HepG2 (cell line): Measurements from ENCODE around the gene FUT6. TPM values are rescaled to one million over a fixed set of nuclear protein-coding genes. Genes with fewer than 3 reads are reported as not detected.

ENCODE experiments used
- CBX5 ChIP-seq: sonication (generic); formaldehyde crosslinking; IDR thresholded peaks from 2 replicates; pipeline ENCODE4 v1.4.0; 2020; ENCODE audit warnings: missing genetic modification reagents, borderline replicate concordance
- DPF2 ChIP-seq: sonication (generic); formaldehyde crosslinking; IDR thresholded peaks from 2 replicates; pipeline ENCODE4 v1.4.0; 2020; ENCODE audit warnings: mild to moderate bottlenecking, low read depth, missing genetic modification reagents, borderline replicate concordance
- ERF ChIP-seq: IDR thresholded peaks from 2 replicates; pipeline ENCODE4 v1.6.1; 2018; ENCODE audit warnings: missing biosample characterization, missing genetic modification reagents
- SCMH1 ChIP-seq: sonication (generic); formaldehyde crosslinking; IDR thresholded peaks from 2 replicates; pipeline ENCODE4 v1.9.0; 2021; ENCODE audit warnings: missing genetic modification reagents, mild to moderate bottlenecking, borderline replicate concordance
- SRY ChIP-seq: sonication (generic); formaldehyde crosslinking; IDR thresholded peaks from 2 replicates; pipeline ENCODE4 v1.8.0; 2022; ENCODE audit warnings: mild to moderate bottlenecking, missing genetic modification reagents
- YEATS4 ChIP-seq: sonication (generic); formaldehyde crosslinking; IDR thresholded peaks from 2 replicates; pipeline ENCODE4 v1.4.0; 2020; ENCODE audit warnings: missing genetic modification reagents, borderline replicate concordance
- ZBTB1 ChIP-seq: sonication (generic); formaldehyde crosslinking; IDR thresholded peaks from 2 replicates; pipeline ENCODE4 v1.4.0; 2020; ENCODE audit warnings: missing genetic modification reagents, borderline replicate concordance
- ZBTB25 ChIP-seq: IDR thresholded peaks from 2 replicates; pipeline ENCODE4 v1.6.1; 2018; ENCODE audit warnings: missing genetic modification reagents
- ZFP91 ChIP-seq: sonication (generic); formaldehyde crosslinking; IDR thresholded peaks from 2 replicates; pipeline ENCODE4 v1.9.0; 2022; ENCODE audit warnings: missing genetic modification reagents, mild to moderate bottlenecking, borderline replicate concordance
- ZNF460 ChIP-seq: sonication (generic); formaldehyde crosslinking; IDR thresholded peaks from 2 replicates; pipeline ENCODE4 v1.5.1; 2020; ENCODE audit warnings: missing genetic modification reagents, mild to moderate bottlenecking, borderline replicate concordance
- ZNF510 ChIP-seq: sonication (generic); formaldehyde crosslinking; IDR thresholded peaks from 2 replicates; pipeline ENCODE4 v1.4.0; 2020; ENCODE audit warnings: low read depth, mild to moderate bottlenecking, missing genetic modification reagents
- ZNF660 ChIP-seq: sonication (generic); formaldehyde crosslinking; IDR thresholded peaks from 2 replicates; pipeline ENCODE4 v1.5.1; 2020; ENCODE audit warnings: mild to moderate bottlenecking, low read depth, missing genetic modification reagents, borderline replicate concordance
- ZNF770 ChIP-seq: sonication (generic); formaldehyde crosslinking; IDR thresholded peaks from 2 replicates; pipeline ENCODE4 v1.5.0; 2020; ENCODE audit warnings: mild to moderate bottlenecking, missing genetic modification reagents
- ZNF841 ChIP-seq: sonication (generic); formaldehyde crosslinking; IDR thresholded peaks from 2 replicates; pipeline ENCODE4 v1.8.1; 2023; ENCODE audit warnings: missing genetic modification reagents, borderline replicate concordance
- polyA plus RNA-seq, 8 experiments: library from polyadenylated mRNA; depleted of rRNA in 3 of 8; stranded (reverse) in 7 of 8; unstranded in 1 of 8; fragments of >200 nt; fragmentation: Illumina TruSeq in 4 of 8; extraction: Trizol in 4 of 8; gene quantifications; 2 replicates each; pipeline versions ENCODE4 v1.2.1 to v1.2.3, GENCODE V29; 2011 to 2016; ENCODE audit warnings: low read depth in 4 of 8, missing spikeins in 1 of 8, mixed read lengths in 1 of 8; ENCODE audit not compliant: insufficient read depth in 1 of 8
- total RNA-seq, 5 experiments: library from RNA; depleted of rRNA; stranded (reverse); fragments of >200 nt; fragmentation: Illumina TruSeq; extraction: Trizol; gene quantifications; 2 replicates each; pipeline ENCODE4 v1.2.3, GENCODE V29; 2016; ENCODE audit warnings: low read depth in 1 of 5
- TF ChIP-seq, protein P1 (sequence below): sonication (generic); formaldehyde crosslinking; IDR thresholded peaks from 2 replicates; pipeline ENCODE4 v1.4.0; 2020; ENCODE audit warnings: missing genetic modification reagents, borderline replicate concordance
- TF ChIP-seq, protein P2 (sequence below): sonication (generic); formaldehyde crosslinking; conservative IDR thresholded peaks from 2 replicates; pipeline ENCODE4 v1.4.0; 2020; ENCODE audit warnings: missing genetic modification reagents

Gene FUT6
- total and polyA plus RNA-seq, 2 of the 13 experiments (the other 11 are each of a cell fraction or from before 2014, with no cell fraction given): 8.2 to 27.7 TPM

DNA sequence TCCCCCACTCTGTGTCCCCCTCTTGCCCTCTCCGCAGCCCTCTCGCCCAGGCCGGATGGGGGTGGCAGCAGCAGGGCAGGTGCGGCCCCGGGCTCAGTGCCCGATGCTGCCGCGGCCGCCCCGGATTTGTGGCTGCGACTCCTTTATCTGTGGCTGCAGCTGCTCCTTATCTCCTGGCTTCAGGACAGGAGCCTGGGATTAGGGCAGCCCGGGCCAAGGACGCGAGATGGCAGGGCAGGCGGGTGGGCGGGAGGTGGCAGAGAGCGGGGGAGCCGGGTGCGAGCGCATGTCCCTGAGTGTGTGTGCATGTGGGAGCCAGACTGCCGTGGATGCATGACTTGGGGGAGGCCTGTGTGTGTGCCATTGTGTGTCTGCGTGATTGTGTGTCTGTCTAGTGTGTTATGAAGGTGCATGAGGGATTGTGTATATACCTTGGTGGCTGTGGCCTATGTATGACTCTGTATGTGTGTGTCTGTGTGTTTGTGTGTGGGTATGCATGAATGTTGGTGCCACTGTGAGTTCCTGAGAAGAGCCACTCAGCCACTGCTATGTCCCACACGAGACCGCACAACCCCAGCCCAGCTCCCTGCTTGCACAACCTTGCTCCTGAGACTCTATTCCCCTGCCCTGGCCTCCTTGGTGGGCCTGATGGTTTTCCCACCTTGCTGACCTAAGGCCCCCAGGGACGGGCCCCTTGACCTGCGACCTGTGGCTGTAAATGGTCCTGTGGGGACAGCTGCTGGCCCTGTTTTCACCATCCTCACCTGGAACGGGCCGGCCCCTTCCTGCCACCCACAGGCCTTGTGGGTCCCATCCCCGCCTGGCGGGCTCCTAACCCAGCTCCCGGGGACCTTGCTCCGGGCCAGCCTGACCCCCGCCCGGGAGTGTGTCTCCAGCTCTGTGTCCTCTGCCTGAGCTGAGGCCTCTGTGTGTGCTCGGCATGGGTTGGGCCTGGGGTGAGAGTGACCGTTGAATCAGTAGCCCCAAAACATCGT lies 40.0 kb downstream of the FUT6 start (continued):
- TF ChIP-seq, protein P1, sequence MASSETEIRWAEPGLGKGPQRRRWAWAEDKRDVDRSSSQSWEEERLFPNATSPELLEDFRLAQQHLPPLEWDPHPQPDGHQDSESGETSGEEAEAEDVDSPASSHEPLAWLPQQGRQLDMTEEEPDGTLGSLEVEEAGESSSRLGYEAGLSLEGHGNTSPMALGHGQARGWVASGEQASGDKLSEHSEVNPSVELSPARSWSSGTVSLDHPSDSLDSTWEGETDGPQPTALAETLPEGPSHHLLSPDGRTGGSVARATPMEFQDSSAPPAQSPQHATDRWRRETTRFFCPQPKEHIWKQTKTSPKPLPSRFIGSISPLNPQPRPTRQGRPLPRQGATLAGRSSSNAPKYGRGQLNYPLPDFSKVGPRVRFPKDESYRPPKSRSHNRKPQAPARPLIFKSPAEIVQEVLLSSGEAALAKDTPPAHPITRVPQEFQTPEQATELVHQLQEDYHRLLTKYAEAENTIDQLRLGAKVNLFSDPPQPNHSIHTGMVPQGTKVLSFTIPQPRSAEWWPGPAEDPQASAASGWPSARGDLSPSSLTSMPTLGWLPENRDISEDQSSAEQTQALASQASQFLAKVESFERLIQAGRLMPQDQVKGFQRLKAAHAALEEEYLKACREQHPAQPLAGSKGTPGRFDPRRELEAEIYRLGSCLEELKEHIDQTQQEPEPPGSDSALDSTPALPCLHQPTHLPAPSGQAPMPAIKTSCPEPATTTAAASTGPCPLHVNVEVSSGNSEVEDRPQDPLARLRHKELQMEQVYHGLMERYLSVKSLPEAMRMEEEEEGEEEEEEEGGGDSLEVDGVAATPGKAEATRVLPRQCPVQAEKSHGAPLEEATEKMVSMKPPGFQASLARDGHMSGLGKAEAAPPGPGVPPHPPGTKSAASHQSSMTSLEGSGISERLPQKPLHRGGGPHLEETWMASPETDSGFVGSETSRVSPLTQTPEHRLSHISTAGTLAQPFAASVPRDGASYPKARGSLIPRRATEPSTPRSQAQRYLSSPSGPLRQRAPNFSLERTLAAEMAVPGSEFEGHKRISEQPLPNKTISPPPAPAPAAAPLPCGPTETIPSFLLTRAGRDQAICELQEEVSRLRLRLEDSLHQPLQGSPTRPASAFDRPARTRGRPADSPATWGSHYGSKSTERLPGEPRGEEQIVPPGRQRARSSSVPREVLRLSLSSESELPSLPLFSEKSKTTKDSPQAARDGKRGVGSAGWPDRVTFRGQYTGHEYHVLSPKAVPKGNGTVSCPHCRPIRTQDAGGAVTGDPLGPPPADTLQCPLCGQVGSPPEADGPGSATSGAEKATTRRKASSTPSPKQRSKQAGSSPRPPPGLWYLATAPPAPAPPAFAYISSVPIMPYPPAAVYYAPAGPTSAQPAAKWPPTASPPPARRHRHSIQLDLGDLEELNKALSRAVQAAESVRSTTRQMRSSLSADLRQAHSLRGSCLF (CRISPR knock-in tag): no peak
- no peak for TF ChIP-seq ZNF510
- no peak for TF ChIP-seq ZNF460 (CRISPR knock-in tag)
- TF ChIP-seq YEATS4: no peak
- no peak; the same call in 1 of the 2 replicates for TF ChIP-seq ZFP91 (CRISPR knock-in tag)
- no peak for TF ChIP-seq ZBTB25 (CRISPR knock-in tag)
- no peak for TF ChIP-seq ZNF770
- TF ChIP-seq SRY (CRISPR knock-in tag): no peak
- TF ChIP-seq ZNF841 (CRISPR knock-in tag): no peak
- no peak for TF ChIP-seq DPF2
- TF ChIP-seq, protein P2, sequence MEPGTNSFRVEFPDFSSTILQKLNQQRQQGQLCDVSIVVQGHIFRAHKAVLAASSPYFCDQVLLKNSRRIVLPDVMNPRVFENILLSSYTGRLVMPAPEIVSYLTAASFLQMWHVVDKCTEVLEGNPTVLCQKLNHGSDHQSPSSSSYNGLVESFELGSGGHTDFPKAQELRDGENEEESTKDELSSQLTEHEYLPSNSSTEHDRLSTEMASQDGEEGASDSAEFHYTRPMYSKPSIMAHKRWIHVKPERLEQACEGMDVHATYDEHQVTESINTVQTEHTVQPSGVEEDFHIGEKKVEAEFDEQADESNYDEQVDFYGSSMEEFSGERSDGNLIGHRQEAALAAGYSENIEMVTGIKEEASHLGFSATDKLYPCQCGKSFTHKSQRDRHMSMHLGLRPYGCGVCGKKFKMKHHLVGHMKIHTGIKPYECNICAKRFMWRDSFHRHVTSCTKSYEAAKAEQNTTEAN (CRISPR knock-in tag): no peak; the same call in 1 of the 2 replicates
- no peak for TF ChIP-seq SCMH1 (CRISPR knock-in tag)
- no peak for TF ChIP-seq CBX5 (CRISPR knock-in tag)
- no peak for TF ChIP-seq ZNF660 (CRISPR knock-in tag)
- TF ChIP-seq ZBTB1: no peak
- no peak for TF ChIP-seq ERF (CRISPR knock-in tag)
